Heart left ventricle (tissue), 16 donors: ENCODE measurements around the gene ADAMTSL1. TPM values are rescaled to one million over a fixed set of nuclear protein-coding genes. Genes with fewer than 3 reads are reported as not detected.
A peak's percentile ranks its signal among the peaks of the same experiment; 100 is the strongest.

Experiments used
- ATAC-seq, 4 donors: fragments of 200-7000 bp; cut with Tn5 transposase; one replicate each; pipeline ENCODE4 v1.9.1; 2020 to 2022; ENCODE audit warnings: moderate library complexity in 4 of 4, mild to moderate bottlenecking in 3 of 4, moderate number of reproducible peaks in 1 of 4
- DNase-seq, 5 donors: peaks; one replicate each; pipeline ENCODE4 v3.0.0-alpha.2; 2020
- H3K27ac ChIP-seq, 12 donors: fragments of 200-600 bp; sonication (generic) in 4 of 12; one replicate each; pipeline versions ENCODE4 v1.5.0 to v1.8.0; 2016 to 2022; ENCODE audit warnings: mild to moderate bottlenecking in 2 of 12
- H3K27me3 ChIP-seq, 9 donors: fragments of 200-600 bp; sonication (generic) in 2 of 9; one replicate each; pipeline versions ENCODE4 v1.5.1 to v1.8.0; 2016 to 2022; ENCODE audit warnings: mild to moderate bottlenecking in 3 of 9
- H3K36me3 ChIP-seq, 9 donors: fragments of 200-600 bp; sonication (generic) in 2 of 9; one replicate each; pipeline versions ENCODE4 v1.5.0 to v1.8.0; 2018 to 2022; ENCODE audit warnings: mild to moderate bottlenecking in 2 of 9
- H3K4me1 ChIP-seq, 12 donors: fragments of 200-600 bp; sonication (generic) in 4 of 12; one replicate each; pipeline versions ENCODE4 v1.5.0 to v1.8.0; 2016 to 2022; ENCODE audit warnings: mild to moderate bottlenecking in 3 of 12
- H3K4me3 ChIP-seq, 12 donors: fragments of 200-600 bp; sonication (generic) in 4 of 12; one replicate each; pipeline versions ENCODE4 v1.5.0 to v1.8.0; 2017 to 2022; ENCODE audit warnings: mild to moderate bottlenecking in 9 of 12, moderate library complexity in 4 of 12
- H3K9me3 ChIP-seq, 12 donors: fragments of 200-600 bp; sonication (generic) in 4 of 12; one replicate each; pipeline versions ENCODE4 v1.5.0 to v1.8.0; 2016 to 2022; ENCODE audit warnings: mild to moderate bottlenecking in 1 of 12
- CTCF ChIP-seq, 12 donors: fragments of 200-600 bp; sonication (generic) in 4 of 12; IDR thresholded peaks; one replicate each; pipeline versions ENCODE4 v1.5.0 to v1.8.0; 2018 to 2022; ENCODE audit warnings: antibody characterized with exemption in 12 of 12, mild to moderate bottlenecking in 5 of 12
- POLR2A ChIP-seq, 2 donors: fragments of 450-650 bp; IDR thresholded peaks; one replicate each; pipeline ENCODE4 v1.6.1; 2017; ENCODE audit warnings: antibody characterized with exemption in 2 of 2, mild to moderate bottlenecking in 2 of 2, moderate library complexity in 2 of 2
- WGBS, 4 donors: extraction: QIAGEN DNeasy Blood & Tissue Kit in 2 of 4; methylation state at CpG; one replicate each; pipeline versions ENCODE4 v1.1.5 to v1.1.7; 2013 to 2018; 5-methylcytosine and 5-hydroxymethylcytosine counted together
- intact Hi-C, 10 donors: fragments of 100-400 bp; cut with DNase I; formaldehyde crosslinking; loops; one replicate each; pipeline versions ENCODE4 v1.11.1 to v1.14.2; 2022
- polyA plus RNA-seq, 2 donors: library from polyadenylated mRNA; stranded (reverse); fragments of 200-250 nt; gene quantifications; one replicate each; pipeline ENCODE4 v1.2.3, GENCODE V29; 2013
- total RNA-seq, 9 donors: library from RNA; depleted of rRNA in 2 of 9; stranded (reverse); fragments of >200 nt in 2 of 9; fragmentation: NEBNext Ultra II Directional in 3 of 9; extraction: Animal tissue kit (Norgen Biotek cat#: 25700) in 3 of 9; gene quantifications; one replicate each; pipeline versions ENCODE4 v1.1.0 to v1.2.4, GENCODE V29; 2016 to 2023
- donor health status: ischemic (EF 13 %, LVEDD 7.1; RV severe dilation, severe dysfunction).
- donor health status: healthy with polysubstance abuse.
- donor health status: DM: no; HTN: yes; CAD: no.
- donor health status: DM: no; HTN: no; CAD: no.
- donor health status: ischemic (EF 25% LVEDD 6.9; RV normal size, moderate dysfunction).
- donor health status: ischemic (EF 25% LVEDD 5.7; RV mildly dilated, moderate dysfunction).
- donor health status: healthy.
- donor health status: DM: yes; HTN: yes; CAD: no.
- donor health status: ischemic (EF 35%, LVEDD 5.7; RV mildly dilated, moderate dysfunction).
- donor health status: nonischemic (EF 11% LVEDD 7.7; RV severe dilation, severe dysfunction).
- donor health status: DM: yes; HTN: yes; CAD: no.
- donor health status: PGD.
- donor health status: ischemic (EF 29% LVEDD 5.4; RV normal size, mild dysfunction).
- donor health status: nonischemic (EF 23%, LVEDD 6.1; RV moderate dilation, normal function).

Gene ADAMTSL1
- total and polyA plus RNA-seq, 11 donors, result 0.46 to 4.7 (median 1.1) TPM

GRCh38 chr9:18707061-18707461 is 233.1 kb downstream of the ADAMTSL1 start:
- DNase-seq, result no peak
- peak in 2 of 4 donors; percentile 29 to 36 for ATAC-seq
- Histone ChIP-seq H3K27me3 (no peaks in the 10 kb centered on the region), H3K27ac (no peak overlapping the region), H3K4me1 (peaks cover 0 to 32% (median 2%) of the 10 kb centered on the region in 12 donors), H3K9me3 (no peaks in the 10 kb centered on the region), H3K36me3 (no peaks in the 10 kb centered on the region), H3K4me3 (no peak overlapping the region)
- 56 to 82% (median 69%) methylated on average over 5 of the region's 5 CpGs for WGBS, 4 donors
- TF ChIP-seq CTCF (IDR thresholded peaks at IDR 0.05) (no peak), POLR2A (IDR thresholded peaks at IDR 0.05) (no peak)
- intact Hi-C loops, result no loop called here

- Histone ChIP-seq H3K4me3 (no peak overlapping the region), H3K4me1 (peaks cover 0 to 32% (median 2%) of the 10 kb centered on the region in 12 donors), H3K36me3 (no peaks in the 10 kb centered on the region), H3K27ac (no peak overlapping the region), H3K9me3 (no peaks in the 10 kb centered on the region), H3K27me3 (no peaks in the 10 kb centered on the region)
- intact Hi-C loops, result no loop called here
- DNase-seq, result no peak
- no peak for ATAC-seq
- TF ChIP-seq POLR2A (IDR thresholded peaks at IDR 0.05) (no peak), CTCF (IDR thresholded peaks at IDR 0.05) (no peak)
- 71 to 77% (median 75%) methylated on average over 8 of the region's 8 CpGs for WGBS, 4 donors
These were observed 233.7 kb downstream of the ADAMTSL1 start for GRCh38 chr9:18707489-18708205.

GRCh38 chr9:18708429-18708828 is 234.5 kb downstream of the ADAMTSL1 start:
- Histone ChIP-seq H3K27ac (no peak overlapping the region), H3K9me3 (no peaks in the 10 kb centered on the region), H3K36me3 (no peaks in the 10 kb centered on the region), H3K4me1 (peaks cover 0 to 27% (median 2%) of the 10 kb centered on the region in 12 donors), H3K4me3 (no peak overlapping the region), H3K27me3 (no peaks in the 10 kb centered on the region)
- intact Hi-C loops, result no loop called here
- ATAC-seq (no peak), DNase-seq (no peak)
- TF ChIP-seq POLR2A (IDR thresholded peaks at IDR 0.05) (no peak), CTCF (IDR thresholded peaks at IDR 0.05) (no peak)
- 81 to 93% (median 85%) methylated on average over 4 of the region's 4 CpGs for WGBS, 4 donors

- TF ChIP-seq POLR2A (IDR thresholded peaks at IDR 0.05) (no peak), CTCF (IDR thresholded peaks at IDR 0.05) (no peak)
These were observed 236.1 kb downstream of the ADAMTSL1 start for GRCh38 chr9:18710065-18710464.

More at GRCh38 chr9:18710065-18710464, 236.1 kb downstream of the ADAMTSL1 start:
- no peaks in the 10 kb centered on the region for H3K27me3 ChIP-seq
- no peaks in the 10 kb centered on the region for H3K9me3 ChIP-seq
- H3K4me3 ChIP-seq, result no peak overlapping the region
- H3K36me3 ChIP-seq, result no peaks in the 10 kb centered on the region
- H3K4me1 ChIP-seq, result peaks cover 0 to 26% (median 2%) of the 10 kb centered on the region in 12 donors
- no peak overlapping the region for H3K27ac ChIP-seq
- ATAC-seq (peak in 1 of 4 donors; percentile 53), DNase-seq (no peak)
- intact Hi-C loops, result no loop called here
- 90 to 100% (median 94%) methylated on average over 1 of the region's 1 CpG for WGBS, 4 donors
